Measurements from ENCODE around the gene ALG12.

Gene ALG12

DNA sequence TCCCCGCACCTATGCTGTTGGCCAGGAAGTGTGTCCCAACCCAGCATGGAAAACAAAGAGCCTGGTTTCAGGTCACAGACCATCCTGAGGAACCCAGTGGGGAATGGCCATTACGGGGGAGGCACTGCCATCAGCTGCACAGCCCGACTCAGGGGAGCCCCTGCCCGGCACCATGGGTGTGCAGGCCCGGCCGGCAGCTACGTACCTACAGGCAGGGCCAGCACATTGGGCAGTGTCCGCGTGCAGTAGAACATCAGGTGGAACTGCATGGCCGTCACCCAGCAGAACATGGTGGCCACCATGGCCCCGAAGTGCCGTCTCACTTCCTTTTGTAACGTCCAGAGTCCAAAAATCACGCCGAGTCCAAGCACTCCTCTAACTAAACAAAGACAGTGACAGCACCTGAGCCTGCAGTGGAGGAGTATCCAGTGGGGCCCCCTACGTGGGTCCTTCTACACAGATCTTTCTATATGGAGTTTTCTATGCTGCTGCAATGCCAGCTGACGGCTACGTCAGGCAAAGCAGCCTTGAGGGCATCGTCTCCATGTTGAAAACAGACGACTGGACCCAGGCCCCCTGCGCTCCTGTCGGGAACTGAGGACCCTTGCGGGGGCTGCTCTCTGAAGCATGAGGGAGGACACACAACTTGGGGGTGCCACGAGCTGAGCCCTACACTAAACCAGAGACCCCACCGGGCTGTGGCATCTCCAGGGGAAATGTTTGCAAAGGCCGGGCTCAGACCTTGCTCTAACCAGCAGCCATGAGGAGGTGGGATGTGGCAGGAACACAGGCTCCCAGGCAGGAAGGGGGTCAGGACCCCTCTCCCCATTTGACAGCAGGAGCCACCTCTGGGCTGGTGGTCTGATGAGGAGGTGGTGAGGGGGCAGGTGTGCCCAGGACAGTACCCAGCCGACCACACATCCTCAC is 7.7 kb downstream of the ALG12 start:
- DNase-seq: no peak

DNA sequence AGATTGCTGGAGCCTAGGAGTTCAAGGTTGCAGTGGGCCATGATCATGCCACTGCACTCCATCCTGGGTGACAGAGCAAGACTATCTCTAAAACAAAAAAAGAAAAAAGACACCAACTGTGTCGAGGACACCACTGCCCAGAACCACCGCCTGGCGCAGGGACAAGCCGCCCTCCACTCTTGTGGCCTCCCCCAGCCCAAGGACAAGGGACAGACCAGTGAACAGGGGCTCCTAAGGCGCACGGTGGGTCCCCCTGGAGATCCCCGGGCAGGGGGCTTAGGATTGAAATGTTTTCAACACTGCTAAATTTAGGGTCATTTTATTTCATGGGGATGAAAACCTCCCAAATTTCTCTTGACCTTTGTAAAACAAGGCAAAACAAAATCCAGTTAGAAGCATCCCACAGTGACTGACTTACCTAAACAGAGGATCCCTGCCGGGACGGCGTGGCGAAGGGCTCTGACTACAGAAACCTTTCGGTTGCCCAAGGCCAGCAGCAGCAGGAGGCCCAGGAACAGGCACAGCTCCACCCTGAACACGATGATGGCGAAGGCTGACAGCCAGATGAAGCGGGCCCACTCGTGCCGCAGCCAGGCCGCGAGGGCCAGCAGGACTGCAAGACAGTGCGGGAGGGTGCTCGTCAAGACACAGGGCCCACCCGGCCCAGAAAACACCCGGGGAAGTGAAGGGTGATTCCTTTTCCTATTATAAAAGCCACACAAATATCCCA is 8.6 kb downstream of the ALG12 start:
- DNase-seq: no peak

DNA sequence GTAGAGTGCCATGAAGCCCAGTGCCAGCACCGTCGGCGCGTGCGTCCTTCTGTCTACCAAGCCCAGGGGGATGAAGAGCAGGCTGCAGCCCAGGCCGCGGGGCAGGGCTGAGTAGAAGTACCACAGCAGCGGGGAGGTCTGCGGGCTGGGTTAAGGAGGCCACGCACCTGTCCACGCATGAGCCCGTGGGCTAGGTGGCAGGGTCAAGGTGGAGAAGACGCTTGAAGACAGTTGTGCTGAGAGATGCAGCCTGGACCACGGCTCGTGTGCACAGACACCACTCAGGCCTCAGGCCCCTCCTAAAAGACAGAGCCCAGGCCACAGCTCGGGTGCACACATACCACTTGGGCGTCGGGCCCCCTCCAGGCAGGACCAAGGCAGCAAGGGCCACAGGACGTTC is 10.4 kb downstream of the ALG12 start:
- no peak for DNase-seq

DNA sequence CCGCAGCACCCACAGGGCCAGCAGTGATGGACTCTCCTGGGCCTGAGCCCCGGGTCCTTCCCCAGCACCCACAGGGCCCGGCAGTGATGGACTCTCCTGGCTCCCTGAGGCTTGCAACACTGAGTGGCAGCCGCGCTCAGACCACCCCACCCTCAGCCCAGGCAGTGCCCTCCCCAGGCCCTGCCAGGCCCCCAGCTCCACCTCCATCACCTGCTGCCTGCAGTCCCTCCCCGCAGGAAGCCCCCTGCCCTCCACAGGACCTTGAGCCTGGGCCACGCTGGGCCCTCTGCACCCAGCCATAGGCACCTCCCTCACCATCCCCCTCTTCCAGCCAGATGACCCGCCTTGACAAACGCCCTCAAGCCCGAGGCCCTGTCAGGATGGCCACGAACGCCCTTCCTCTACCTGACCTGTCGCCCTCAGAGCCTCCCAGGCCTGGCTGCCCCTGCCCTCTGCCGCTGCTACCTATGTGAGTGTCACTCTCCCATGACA is 11.4 kb downstream of the ALG12 start:
- DNase-seq: no peak

DNA sequence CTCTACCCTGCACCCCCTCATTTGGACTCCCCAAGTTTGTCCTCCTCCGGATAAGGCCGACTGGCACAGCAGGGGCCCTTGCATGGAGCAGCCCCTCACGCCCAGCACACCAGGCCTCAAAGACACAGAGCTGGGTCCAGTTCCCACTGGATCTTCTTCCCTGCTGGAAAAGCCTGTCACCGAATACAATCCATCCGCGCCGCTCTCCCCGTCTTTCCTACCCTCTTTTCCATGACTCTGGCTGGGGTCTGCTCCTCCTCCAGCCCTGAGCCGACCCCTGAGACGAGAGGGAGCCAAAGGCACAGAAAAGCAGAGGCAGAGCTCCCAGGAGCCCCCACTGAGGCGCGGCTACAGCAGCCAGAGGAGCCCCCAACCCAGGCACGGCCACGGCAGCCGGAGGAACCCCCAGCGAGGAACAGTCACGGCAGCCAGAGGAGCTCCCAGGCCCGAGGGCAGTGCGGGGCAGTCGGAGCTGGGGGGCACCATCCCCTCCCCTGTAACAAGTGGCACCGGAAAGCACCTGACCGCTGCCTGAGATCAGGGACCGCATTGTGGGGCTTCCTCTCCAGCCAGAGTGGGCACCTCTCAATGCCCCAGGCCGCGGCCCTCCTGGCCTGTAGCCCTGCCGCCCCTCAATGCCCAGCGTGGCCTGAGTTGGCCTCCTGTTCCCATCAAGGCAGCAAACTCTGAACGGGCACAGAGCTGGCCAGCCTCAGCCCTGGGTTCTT is 12.0 kb downstream of the ALG12 start:
- DNase-seq: no peak

DNA sequence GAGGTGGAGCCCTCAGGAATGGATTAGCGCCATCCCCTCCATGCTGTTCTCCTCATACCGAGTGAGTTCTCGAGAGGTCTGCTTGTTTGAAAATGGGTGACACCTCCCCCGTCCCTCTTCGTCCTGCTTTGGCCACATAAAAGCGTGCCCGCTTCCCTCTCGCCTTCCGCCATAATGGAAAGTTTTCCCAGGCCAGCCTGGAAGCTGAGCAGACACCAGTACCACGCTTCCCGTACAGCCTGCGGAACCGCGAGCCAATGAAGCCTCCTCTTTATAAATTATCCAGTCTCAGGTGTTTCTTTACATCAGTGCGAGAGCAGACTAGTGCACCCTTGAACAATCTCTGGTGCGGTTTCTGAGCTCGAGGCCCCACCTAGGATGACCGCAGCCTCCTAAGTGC is 12.8 kb downstream of the ALG12 start:
- DNase-seq: no peak

DNA sequence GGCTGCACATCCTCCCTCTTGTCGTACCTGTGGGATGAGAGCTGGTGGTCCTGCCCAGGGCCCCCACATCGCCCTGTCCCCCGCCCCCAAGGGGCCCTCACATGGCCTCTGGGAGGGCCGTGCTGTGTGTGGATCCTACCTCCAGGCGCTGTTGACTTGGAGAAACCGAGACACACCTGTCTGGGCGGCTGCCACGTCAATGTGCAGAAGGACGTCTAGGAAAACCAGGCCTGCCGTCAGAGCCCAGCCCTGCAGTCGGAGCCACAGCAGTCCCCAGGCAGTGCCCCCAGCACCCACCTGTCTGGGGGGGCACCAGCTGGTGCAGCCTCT is 14.2 kb downstream of the ALG12 start:
- no peak for DNase-seq

DNA sequence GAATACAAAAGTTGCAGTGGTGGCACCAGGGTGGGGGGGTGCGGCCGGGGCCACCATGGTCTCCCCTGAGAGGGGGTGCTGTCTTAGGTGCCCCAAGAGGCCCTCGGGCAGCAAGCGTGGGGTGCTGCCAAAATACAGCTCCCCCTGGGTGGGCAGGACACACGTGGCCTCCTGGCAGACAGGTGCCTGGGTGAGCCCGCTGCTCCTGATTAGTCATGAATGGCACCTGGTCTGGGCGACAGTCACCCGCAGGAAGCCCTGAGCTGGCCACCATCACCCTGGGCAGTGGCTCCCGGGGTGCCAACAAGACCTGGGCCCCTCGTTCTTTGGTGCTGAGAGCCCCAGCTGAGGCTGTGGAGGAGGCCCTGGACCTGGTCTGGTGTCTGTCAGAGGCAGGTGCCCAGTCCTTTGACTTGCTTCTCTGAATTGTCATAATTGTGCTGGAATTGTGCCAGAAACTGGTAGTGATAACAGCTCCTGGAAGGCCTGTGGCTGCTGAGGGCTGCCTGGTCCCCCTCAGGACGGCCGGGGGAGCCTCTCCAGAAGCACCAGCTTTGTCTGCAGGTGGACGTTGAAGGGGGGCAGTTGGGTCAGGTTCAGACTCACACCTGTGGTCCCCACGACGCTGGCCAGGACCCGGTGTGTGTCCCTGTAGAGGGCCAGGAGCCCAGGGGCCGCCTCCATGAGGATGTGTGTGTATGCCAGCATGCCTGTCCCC is 14.8 kb downstream of the ALG12 start:
- no peak for DNase-seq

DNA sequence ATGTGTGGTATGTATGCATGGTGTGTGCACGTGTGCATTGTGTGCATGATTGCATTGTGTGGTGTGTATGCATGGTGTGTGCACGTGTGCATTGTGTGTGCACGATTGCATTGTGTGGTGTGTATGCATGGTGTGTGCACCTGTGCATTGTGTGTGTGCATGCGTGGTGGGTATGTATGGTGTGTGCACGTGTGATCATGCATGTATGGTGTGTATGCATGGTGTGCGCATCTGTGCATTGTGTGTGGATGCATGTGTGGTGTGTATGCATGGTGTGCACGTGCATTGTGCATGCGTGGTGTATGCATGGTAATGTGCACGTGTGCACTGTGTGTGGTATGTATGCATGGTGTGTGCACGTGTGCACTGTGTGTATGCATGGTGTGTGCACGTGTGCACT is 16.8 kb downstream of the ALG12 start:
- no peak for DNase-seq

DNA sequence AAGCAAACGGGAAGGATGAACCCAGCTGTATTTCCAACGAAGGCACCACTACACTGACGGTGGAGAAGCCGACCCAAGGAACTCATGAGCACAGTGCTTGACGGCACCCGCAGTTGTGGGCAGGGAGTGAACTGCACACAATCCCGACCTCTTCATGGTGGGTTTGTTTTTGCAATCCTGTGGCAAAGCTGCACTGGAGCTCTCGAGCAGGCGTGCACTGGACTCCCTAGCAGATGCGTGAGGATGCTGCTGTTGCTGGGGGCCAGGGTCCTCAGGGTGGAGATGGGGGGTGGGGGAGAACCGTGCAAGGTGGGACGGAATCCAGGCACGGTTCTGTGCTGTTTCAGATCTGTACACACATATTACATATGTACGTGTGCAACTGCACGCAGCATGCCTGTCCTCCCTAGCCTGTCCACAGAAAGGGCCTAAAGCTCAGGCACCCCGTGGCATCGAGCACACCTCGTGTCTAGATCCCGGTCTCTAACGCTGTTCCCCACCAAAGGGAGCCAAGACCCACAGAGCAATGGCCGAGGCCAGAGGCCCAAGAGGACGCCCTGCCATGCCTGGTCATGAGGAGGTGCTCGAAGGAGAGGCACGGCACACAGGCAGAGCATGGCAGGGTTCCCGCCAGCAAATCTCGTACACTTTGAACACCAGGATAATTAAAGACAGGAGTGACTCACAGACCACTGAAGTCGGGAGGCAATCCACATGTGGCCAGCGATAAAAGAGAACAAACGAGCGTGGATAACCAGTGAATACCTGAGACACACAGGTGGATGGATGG is 17.6 kb downstream of the ALG12 start:
- DNase-seq: no peak

DNA sequence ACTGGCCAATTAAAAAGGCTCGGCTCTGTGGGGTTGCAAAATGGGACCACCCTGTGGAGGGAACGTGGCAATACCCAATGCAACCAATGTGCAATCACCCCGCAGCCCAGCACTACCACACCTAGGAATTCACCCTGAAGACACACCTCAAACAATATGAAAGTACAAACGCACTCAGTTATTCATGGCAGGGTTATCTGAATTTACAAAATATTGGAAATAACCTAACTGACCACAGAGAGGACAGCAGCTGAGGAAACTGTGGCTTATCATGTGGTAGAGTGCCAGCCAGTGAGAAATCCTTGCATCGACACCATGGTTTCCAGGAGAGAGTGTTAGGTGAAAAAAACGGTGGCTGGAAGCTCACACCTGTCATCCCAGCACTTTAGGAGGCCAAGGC is 18.7 kb downstream of the ALG12 start:
- no peak for DNase-seq

DNA sequence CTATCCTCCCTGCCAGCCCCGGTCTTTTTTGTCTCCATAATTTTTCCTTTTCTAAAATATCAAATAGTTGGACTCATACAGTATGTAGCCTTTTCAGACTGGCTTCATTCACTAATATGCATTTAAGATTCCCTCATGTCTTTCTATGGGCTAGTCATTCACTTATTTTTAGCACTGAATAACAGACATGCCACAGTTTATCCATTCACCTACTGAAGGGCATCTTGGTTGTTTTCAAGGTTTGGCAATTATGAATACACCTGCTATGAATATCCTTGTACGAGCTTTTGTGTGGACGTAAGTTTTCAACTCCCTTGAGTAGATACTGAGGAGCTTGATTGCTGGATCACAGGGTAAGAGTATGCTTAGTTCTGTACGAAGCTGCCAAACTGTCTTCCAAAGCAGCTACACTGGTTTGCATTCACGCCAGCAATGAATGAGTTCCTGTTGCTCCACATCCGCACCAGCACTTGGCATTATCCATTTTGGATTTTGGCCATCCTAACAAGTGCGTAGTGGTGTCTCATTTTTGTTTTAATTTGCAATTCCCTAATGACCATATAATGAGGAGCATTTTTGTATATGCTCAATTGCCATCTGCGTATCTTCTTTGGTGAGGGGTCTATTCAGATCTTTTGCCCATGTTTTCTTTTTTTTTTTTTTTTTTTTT is 21.1 kb downstream of the ALG12 start:
- no peak for DNase-seq

DNA sequence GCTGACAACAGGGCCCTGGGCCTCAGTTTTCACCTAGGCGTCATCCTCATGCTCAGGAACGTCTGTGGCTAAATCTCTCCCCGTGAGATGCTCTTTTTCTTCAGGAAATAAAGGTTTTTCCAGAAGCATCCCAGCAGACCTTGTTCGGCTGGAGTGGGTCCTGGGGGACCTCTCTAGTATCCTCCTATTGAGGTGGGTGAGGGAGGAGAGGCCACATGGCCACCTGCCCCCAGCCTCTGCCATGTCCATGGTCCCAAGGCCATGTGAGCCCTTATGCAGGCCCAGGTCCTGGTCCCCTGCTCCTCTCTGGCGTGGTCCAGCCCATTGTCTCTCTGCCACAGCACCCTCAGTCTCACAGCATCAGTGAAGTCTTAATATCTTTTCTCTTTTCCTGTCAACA is 22.0 kb downstream of the ALG12 start:
- no peak for DNase-seq

DNA sequence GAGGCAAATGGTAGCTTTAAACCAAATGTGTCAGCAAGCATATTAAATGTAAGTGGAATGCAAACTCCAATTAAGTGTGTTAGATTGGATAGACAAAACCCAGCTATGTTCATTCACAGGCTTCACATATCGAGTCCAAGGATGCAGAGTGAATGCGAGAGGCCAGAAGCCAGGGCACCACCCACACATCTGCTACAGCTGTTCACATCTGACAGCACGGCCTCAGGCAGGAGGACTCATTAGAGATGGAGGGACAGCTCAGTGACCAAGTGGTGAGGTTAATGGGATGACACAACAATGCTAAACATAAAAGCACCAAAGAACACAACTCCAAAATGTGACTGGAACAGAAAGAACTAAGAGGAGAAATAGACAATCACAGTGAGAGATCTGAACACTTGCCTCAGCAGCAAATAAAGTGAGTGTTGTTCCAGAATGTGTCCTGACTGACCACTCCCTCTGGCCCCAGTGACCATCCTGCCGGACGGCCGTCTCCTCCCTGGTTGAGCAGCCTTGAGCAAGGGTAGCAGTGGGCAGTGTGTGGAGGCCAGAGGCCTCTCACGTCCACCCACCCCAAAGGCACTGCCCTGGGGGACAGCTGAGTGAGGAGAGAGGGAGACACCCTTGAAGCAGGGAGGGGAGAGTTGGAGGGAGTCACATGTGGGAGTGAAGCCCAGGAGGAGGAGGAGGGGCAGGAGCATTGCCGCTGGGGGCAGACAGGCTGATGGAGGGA is 23.8 kb downstream of the ALG12 start:
- DNase-seq: no peak

DNA sequence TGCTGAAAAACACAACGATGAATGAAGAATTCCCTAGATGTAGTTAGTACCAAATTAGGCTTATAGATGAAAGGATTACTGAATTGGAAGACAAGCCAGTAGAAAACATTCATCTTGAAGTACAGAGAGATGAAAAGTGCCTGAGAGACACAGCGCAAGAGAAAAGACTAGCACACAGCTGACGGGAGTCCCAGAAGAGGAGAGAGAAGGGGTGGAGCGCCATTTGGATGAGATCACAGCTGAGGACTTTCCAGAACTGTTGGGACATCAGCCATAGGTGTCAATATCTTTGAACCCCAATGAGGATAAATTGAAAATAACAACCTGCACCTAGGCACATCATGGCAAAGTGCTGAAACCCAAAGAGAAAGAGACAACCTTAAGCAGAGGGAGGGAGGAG is 25.2 kb downstream of the ALG12 start:
- no peak for DNase-seq

DNA sequence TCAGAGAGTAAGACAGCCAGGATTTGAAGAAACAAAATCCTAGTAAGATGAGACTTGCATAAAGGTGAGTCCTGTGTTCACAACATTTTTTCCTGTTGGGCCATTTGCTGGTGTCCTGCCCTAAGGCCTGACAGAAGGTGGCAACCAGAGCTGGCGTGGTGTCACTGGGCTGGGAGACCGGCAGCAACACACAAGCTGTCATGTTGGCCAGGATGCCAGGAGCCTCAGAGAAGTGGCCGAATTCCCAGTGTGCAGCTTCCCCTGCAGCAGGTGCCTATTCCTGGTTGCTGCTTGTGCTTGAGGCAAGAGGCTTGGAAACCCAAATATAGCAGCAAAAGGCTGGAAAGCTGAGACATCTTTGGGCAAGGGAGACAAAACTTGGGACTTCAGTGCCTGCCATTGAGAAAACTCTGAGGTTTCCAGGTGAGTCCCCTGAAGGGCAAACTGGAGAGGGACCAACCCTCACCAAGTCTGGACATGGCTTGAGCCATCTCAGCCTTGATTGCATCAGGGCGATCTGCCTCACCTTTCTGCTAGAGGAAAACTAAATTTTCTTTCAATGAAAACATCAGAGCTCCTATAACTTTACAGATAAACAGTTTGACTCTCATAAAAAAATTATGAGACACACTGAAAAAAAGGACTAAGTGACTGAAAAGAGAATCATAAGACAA is 25.9 kb downstream of the ALG12 start:
- DNase-seq: no peak

DNA sequence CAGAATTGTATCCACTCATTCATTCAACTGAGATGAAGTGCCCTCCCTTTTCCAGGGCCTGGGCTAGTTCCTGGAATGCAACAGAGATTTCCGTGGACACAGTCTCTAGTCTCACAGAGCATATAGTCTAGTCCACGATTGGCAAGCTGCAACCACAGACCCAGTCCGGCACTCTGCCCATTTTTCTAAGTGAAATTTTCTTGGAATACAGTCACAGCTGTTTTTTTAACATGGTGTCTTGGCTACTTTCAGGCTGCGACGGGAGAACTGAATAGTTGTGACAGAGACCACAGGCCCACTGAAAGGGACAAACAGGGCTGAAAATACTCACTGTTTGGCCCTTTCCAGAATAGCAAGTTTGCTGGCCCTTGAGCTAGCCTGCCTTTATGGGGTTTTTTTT is 29.2 kb downstream of the ALG12 start:
- no peak for DNase-seq

DNA sequence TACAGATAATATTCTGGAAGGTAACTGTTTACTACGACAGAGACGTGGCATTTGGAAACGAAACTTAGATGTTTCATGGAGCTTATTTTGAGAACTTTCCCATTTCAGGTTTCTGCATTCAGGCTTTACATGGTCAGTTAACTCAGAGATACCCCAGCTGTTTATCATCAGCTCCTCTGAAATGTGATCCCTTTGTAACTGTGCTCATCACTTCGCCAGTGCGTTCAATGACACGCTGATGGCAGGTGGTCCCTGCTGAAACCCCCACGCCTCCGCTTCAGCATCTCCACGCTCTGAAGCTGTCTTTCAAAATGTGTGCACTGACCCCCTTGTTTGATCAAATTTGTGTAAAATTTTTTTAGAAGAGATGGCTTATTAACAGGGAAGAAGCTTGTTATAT is 30.5 kb downstream of the ALG12 start:
- no peak for DNase-seq

DNA sequence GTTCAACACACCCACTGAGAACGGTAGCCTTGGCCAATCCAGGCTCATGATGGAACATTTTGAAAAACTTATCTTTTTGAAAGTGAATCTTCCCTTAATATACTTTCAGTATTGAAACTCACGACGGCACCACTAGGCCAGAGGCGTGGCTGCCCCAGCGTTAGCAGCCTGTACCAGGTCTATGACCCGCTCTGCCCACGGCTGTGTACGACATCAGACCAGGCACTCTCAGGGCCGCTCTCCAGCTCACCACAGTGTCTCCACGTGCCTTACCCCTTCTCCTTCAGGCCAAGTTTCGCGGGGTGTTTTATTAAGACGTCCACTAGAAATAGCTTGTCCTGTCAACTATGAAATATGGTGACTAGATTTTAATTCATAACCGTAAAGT is 31.2 kb downstream of the ALG12 start:
- no peak for DNase-seq

DNA sequence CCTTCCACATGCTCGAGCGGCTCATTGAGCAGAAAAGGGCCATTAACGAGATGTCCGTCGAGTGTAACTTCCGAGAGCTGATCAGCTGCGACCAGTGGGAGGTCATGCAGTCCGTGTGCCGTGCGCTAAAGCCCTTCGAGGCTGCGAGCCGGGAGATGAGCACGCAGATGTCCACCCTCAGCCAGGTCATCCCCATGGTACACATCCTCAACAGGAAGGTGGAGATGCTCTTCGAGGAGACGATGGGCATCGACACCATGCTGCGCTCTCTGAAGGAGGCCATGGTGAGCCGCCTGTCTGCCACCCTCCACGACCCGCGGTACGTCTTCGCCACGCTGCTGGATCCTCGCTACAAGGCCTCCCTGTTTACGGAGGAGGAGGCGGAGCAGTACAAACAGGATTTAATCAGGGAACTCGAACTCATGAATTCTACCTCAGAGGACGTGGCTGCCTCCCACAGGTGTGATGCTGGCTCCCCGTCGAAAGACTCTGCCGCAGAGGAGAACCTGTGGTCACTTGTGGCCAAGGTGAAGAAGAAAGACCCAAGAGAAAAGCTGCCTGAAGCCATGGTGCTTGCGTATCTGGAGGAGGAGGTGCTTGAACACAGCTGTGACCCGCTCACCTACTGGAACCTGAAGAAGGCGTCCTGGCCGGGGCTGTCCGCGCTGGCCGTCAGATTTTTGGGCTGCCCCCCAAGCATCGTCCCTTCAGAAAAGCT is 31.7 kb downstream of the ALG12 start:
- no peak for DNase-seq
